ENCODE results near the gene MAPT.

- TF ChIP-seq CTCF (IDR thresholded peaks at IDR 0.05), result no peak
- no peak for TF ChIP-seq POLR2A (IDR thresholded peaks at IDR 0.05)
Measured at GRCh38 chr17:46042925-46043324, 148.6 kb downstream of the MAPT start.
